Heart left ventricle (tissue), 16 donors: Measurements from ENCODE around the gene SMC3. TPM values are rescaled to one million over a fixed set of nuclear protein-coding genes. Genes with fewer than 3 reads are reported as not detected.
A peak's percentile ranks its signal among the peaks of the same experiment; 100 is the strongest.

ENCODE experiments used
- ATAC-seq, 4 donors: fragments of 200-7000 bp; cut with Tn5 transposase; one replicate each; pipeline ENCODE4 v1.9.1; 2020 to 2022; ENCODE audit warnings: moderate library complexity in 4 of 4, mild to moderate bottlenecking in 3 of 4, moderate number of reproducible peaks in 1 of 4
- DNase-seq, 5 donors: peaks; one replicate each; pipeline ENCODE4 v3.0.0-alpha.2; 2020
- H3K27ac ChIP-seq, 12 donors: fragments of 200-600 bp; sonication (generic) in 4 of 12; one replicate each; pipeline versions ENCODE4 v1.5.0 to v1.8.0; 2016 to 2022; ENCODE audit warnings: mild to moderate bottlenecking in 2 of 12
- H3K27me3 ChIP-seq, 9 donors: fragments of 200-600 bp; sonication (generic) in 2 of 9; one replicate each; pipeline versions ENCODE4 v1.5.1 to v1.8.0; 2016 to 2022; ENCODE audit warnings: mild to moderate bottlenecking in 3 of 9
- H3K36me3 ChIP-seq, 9 donors: fragments of 200-600 bp; sonication (generic) in 2 of 9; one replicate each; pipeline versions ENCODE4 v1.5.0 to v1.8.0; 2018 to 2022; ENCODE audit warnings: mild to moderate bottlenecking in 2 of 9
- H3K4me1 ChIP-seq, 12 donors: fragments of 200-600 bp; sonication (generic) in 4 of 12; one replicate each; pipeline versions ENCODE4 v1.5.0 to v1.8.0; 2016 to 2022; ENCODE audit warnings: mild to moderate bottlenecking in 3 of 12
- H3K4me3 ChIP-seq, 12 donors: fragments of 200-600 bp; sonication (generic) in 4 of 12; one replicate each; pipeline versions ENCODE4 v1.5.0 to v1.8.0; 2017 to 2022; ENCODE audit warnings: mild to moderate bottlenecking in 9 of 12, moderate library complexity in 4 of 12
- H3K9me3 ChIP-seq, 12 donors: fragments of 200-600 bp; sonication (generic) in 4 of 12; one replicate each; pipeline versions ENCODE4 v1.5.0 to v1.8.0; 2016 to 2022; ENCODE audit warnings: mild to moderate bottlenecking in 1 of 12
- CTCF ChIP-seq, 12 donors: fragments of 200-600 bp; sonication (generic) in 4 of 12; IDR thresholded peaks; one replicate each; pipeline versions ENCODE4 v1.5.0 to v1.8.0; 2018 to 2022; ENCODE audit warnings: antibody characterized with exemption in 12 of 12, mild to moderate bottlenecking in 5 of 12
- POLR2A ChIP-seq, 2 donors: fragments of 450-650 bp; IDR thresholded peaks; one replicate each; pipeline ENCODE4 v1.6.1; 2017; ENCODE audit warnings: antibody characterized with exemption in 2 of 2, mild to moderate bottlenecking in 2 of 2, moderate library complexity in 2 of 2
- WGBS, 4 donors: extraction: QIAGEN DNeasy Blood & Tissue Kit in 2 of 4; methylation state at CpG; one replicate each; pipeline versions ENCODE4 v1.1.5 to v1.1.7; 2013 to 2018; 5-methylcytosine and 5-hydroxymethylcytosine counted together
- intact Hi-C, 10 donors: fragments of 100-400 bp; cut with DNase I; formaldehyde crosslinking; loops; one replicate each; pipeline versions ENCODE4 v1.11.1 to v1.14.2; 2022
- polyA plus RNA-seq, 2 donors: library from polyadenylated mRNA; stranded (reverse); fragments of 200-250 nt; gene quantifications; one replicate each; pipeline ENCODE4 v1.2.3, GENCODE V29; 2013
- total RNA-seq, 9 donors: library from RNA; depleted of rRNA in 2 of 9; stranded (reverse); fragments of >200 nt in 2 of 9; fragmentation: NEBNext Ultra II Directional in 3 of 9; extraction: Animal tissue kit (Norgen Biotek cat#: 25700) in 3 of 9; gene quantifications; one replicate each; pipeline versions ENCODE4 v1.1.0 to v1.2.4, GENCODE V29; 2016 to 2023
- donor health status: ischemic (EF 13 %, LVEDD 7.1; RV severe dilation, severe dysfunction).
- donor health status: healthy with polysubstance abuse.
- donor health status: DM: no; HTN: yes; CAD: no.
- donor health status: DM: no; HTN: no; CAD: no.
- donor health status: ischemic (EF 25% LVEDD 6.9; RV normal size, moderate dysfunction).
- donor health status: ischemic (EF 25% LVEDD 5.7; RV mildly dilated, moderate dysfunction).
- donor health status: healthy.
- donor health status: DM: yes; HTN: yes; CAD: no.
- donor health status: ischemic (EF 35%, LVEDD 5.7; RV mildly dilated, moderate dysfunction).
- donor health status: nonischemic (EF 11% LVEDD 7.7; RV severe dilation, severe dysfunction).
- donor health status: DM: yes; HTN: yes; CAD: no.
- donor health status: PGD.
- donor health status: ischemic (EF 29% LVEDD 5.4; RV normal size, mild dysfunction).
- donor health status: nonischemic (EF 23%, LVEDD 6.1; RV moderate dilation, normal function).

The SMC3 gene
- total and polyA plus RNA-seq, 11 donors: 12.0 to 29.2 (median 19.6) TPM

- ATAC-seq: no peak
- no peak for DNase-seq
- peak overlapping the region in 8 of 12 donors; percentile 11 to 75 (median 66) for H3K4me3 ChIP-seq
- H3K9me3 ChIP-seq: no peaks in the 10 kb centered on the region
- H3K27me3 ChIP-seq: peaks cover 0 to 53% (median 18%) of the 10 kb centered on the region in 9 donors
- H3K4me1 ChIP-seq: peaks cover 0 to 41% (median 15%) of the 10 kb centered on the region in 12 donors
- TF ChIP-seq CTCF (IDR thresholded peaks at IDR 0.05): peak in 4 of 12 donors; percentile 19 to 27 (median 24)
- no peak for TF ChIP-seq POLR2A (IDR thresholded peaks at IDR 0.05)
- intact Hi-C loops: loop anchor here in 5 of 10 donors (5.0 to 10.0 kb wide), 2 partner anchors 33 to 116 kb away; no protein-coding TSS in a partner anchor
- WGBS, 4 donors: 52 to 62% (median 58%) methylated on average over 3 of the region's 3 CpGs
- H3K27ac ChIP-seq: peak overlapping the region; percentile 19 to 96 (median 92)
- no peaks in the 10 kb centered on the region for H3K36me3 ChIP-seq
Observed at GRCh38 chr10:110648692-110649346, 81.3 kb downstream of the SMC3 start.

- Histone ChIP-seq H3K27ac (peak overlapping the region; percentile 19 to 96 (median 92)), H3K4me1 (peaks cover 0 to 49% (median 9%) of the 10 kb centered on the region in 12 donors), H3K36me3 (no peaks in the 10 kb centered on the region), H3K9me3 (no peaks in the 10 kb centered on the region), H3K4me3 (peak overlapping the region in 7 of 12 donors; percentile 11 to 75 (median 67)), H3K27me3 (peaks cover 0 to 46% (median 11%) of the 10 kb centered on the region in 9 donors)
- intact Hi-C loops: loop anchor here in 6 of 10 donors (2.0 to 10.0 kb wide), 3 partner anchors 33 to 115 kb away; no protein-coding TSS in a partner anchor
- ATAC-seq (no peak), DNase-seq (no peak)
- 34 to 46% (median 40%) methylated on average over 6 of the region's 6 CpGs for WGBS, 4 donors
- no peak for TF ChIP-seq POLR2A (IDR thresholded peaks at IDR 0.05)
- TF ChIP-seq CTCF (IDR thresholded peaks at IDR 0.05): no peak
Observed at GRCh38 chr10:110649347-110650264, 82.1 kb downstream of the SMC3 start.

GRCh38 chr10:110650265-110650668 lies 82.8 kb downstream of the SMC3 start:
- H3K27ac ChIP-seq: peak overlapping the region in 9 of 12 donors; percentile 24 to 96 (median 92)
- peaks cover 0 to 53% (median 12%) of the 10 kb centered on the region in 12 donors for H3K4me1 ChIP-seq
- no peak for ATAC-seq
- TF ChIP-seq POLR2A (IDR thresholded peaks at IDR 0.05): no peak
- no peak for TF ChIP-seq CTCF (IDR thresholded peaks at IDR 0.05)
- no peak for DNase-seq
- intact Hi-C loops: loop anchor here in 1 of 10 donors (2.0 kb wide), 1 partner anchor 33 kb away; no protein-coding TSS in a partner anchor
- H3K9me3 ChIP-seq: no peaks in the 10 kb centered on the region
- peaks cover 0 to 39% (median 6%) of the 10 kb centered on the region in 9 donors for H3K27me3 ChIP-seq
- H3K4me3 ChIP-seq: peak overlapping the region in 5 of 12 donors; percentile 1 to 75 (median 68)
- 20 to 41% (median 36%) methylated on average over 1 of the region's 1 CpG for WGBS, 4 donors
- H3K36me3 ChIP-seq: no peaks in the 10 kb centered on the region
